ENCODE data around the gene IL33.

Gene IL33

GRCh38 chr9:6305954-6306563 is 90.5 kb downstream of the IL33 start:
- ATAC-seq: no peak

Measured in activated CD4-positive, CD25-positive, alpha-beta regulatory T cell treated with anti-CD3 and anti-CD28 coated beads, Interleukin-2, amount 50 U/mL, for 24 hours (primary cell).